GM12878 (cell line): ENCODE data around the gene LDLRAD3. TPM values are rescaled to one million over a fixed set of nuclear protein-coding genes. Genes with fewer than 3 reads are reported as not detected.

Experiments used
- ATAC-seq: fragments of 200-7000 bp; cut with Tn5 transposase; 3 replicates; pipeline ENCODE4 v1.9.1; 2020; ENCODE audit warnings: mild to moderate bottlenecking, moderate library complexity
- BruUV-seq: library from RNA; stranded (reverse); fragments of 400-500 nt; replicated peaks from 2 replicates; lab custom pipeline; 2021; lab: Mats Ljungman, UMichigan
- CTCF ChIA-PET: fragments of 300-600 bp; sonication (Branson Sonifier 250); formaldehyde crosslinking; extraction: SDS; loops from one replicate; lab custom pipeline; 2021; ENCODE audit warnings: inconsistent platforms; lab: Yijun Ruan, JAX
- POLR2A ChIA-PET: fragments of 350-600 bp; formaldehyde crosslinking; extraction: SDS; loops from one replicate; lab custom pipeline; 2021; ENCODE audit warnings: inconsistent platforms; lab: Charles Lee
- RAD21 ChIA-PET: fragments of 300-600 bp; sonication (Branson Sonifier 250); formaldehyde crosslinking; loops from one replicate; lab custom pipeline; 2023; ENCODE audit warnings: antibody characterized with exemption; ENCODE audit not compliant: unreplicated experiment; lab: Charles Lee
- SMC1A ChIA-PET: fragments of 300-600 bp; sonication (Branson Sonifier 250); formaldehyde crosslinking; loops from one replicate; lab custom pipeline; 2023; ENCODE audit not compliant: unreplicated experiment, uncharacterized antibody; lab: Charles Lee
- DNase-seq: peaks from one replicate; pipeline ENCODE4 v3.0.0-alpha.2; 2011; ENCODE audit warnings: low read depth, low spot score
- FAIRE-seq: peaks from 3 replicates; lab custom pipeline; 2011; peaks lifted over from hg19 to GRCh38; lab: Jason Lieb, UNC
- H2AFZ ChIP-seq: 2 replicates; pipeline ENCODE4 v1.6.0; 2011; ENCODE audit warnings: low read depth, low read length, control low read depth; ENCODE audit not compliant: control insufficient read depth
- H3K27ac ChIP-seq: 2 replicates; pipeline ENCODE4 v1.5.1; 2011; ENCODE audit warnings: control low read depth; ENCODE audit not compliant: control insufficient read depth, insufficient read depth
- H3K27me3 ChIP-seq, 2 experiments: replicated peaks in 1 of 2; 2 replicates each; pipeline versions ENCODE4 v1.6.0 to v1.6.1; 2011; ENCODE audit warnings: low read length in 1 of 2; ENCODE audit not compliant: control insufficient read depth in 2 of 2, insufficient read depth in 2 of 2
- H3K36me3 ChIP-seq, 2 experiments: 2 replicates each; pipeline ENCODE4 v1.5.1; 2011; ENCODE audit warnings: low read length in 1 of 2; ENCODE audit not compliant: control insufficient read depth in 2 of 2, insufficient read depth in 2 of 2
- H3K4me1 ChIP-seq: 2 replicates; pipeline ENCODE4 v1.6.1; 2011; ENCODE audit warnings: mild to moderate bottlenecking, low read length, moderate library complexity, mixed read lengths; ENCODE audit not compliant: control insufficient read depth, insufficient read depth
- H3K4me2 ChIP-seq: 2 replicates; pipeline ENCODE4 v1.6.0; 2011; ENCODE audit warnings: control low read depth; ENCODE audit not compliant: control insufficient read depth, insufficient read depth
- H3K4me3 ChIP-seq: fragments of 200-600 bp; sonication (generic); 2 replicates; pipeline ENCODE4 v1.5.1; 2016
- H3K79me2 ChIP-seq: 2 replicates; pipeline ENCODE4 v1.6.0; 2011; ENCODE audit warnings: low read length; ENCODE audit not compliant: control insufficient read depth, insufficient read depth
- H3K9ac ChIP-seq: 2 replicates; pipeline ENCODE4 v1.8.0; 2011; ENCODE audit warnings: low read length, control low read depth, mixed read lengths; ENCODE audit not compliant: control insufficient read depth, insufficient read depth
- H3K9me3 ChIP-seq: replicated peaks from 3 replicates; pipeline ENCODE4 v1.5.1; 2011; ENCODE audit warnings: mild to moderate bottlenecking, low read length; ENCODE audit not compliant: control insufficient read depth, insufficient read depth
- H4K20me1 ChIP-seq: 2 replicates; pipeline ENCODE4 v1.6.0; 2011; ENCODE audit not compliant: control insufficient read depth, insufficient read depth
- CEBPB ChIP-seq, 2 experiments: fragments of 150-350 bp in 1 of 2; IDR thresholded peaks; 2 replicates each; pipeline ENCODE4 v1.6.1; 2012 to 2014; ENCODE audit warnings: low read depth in 2 of 2, low read length in 2 of 2, borderline replicate concordance in 1 of 2, inconsistent platforms in 1 of 2
- FOXK2 ChIP-seq: fragments of 450-650 bp; IDR thresholded peaks from 2 replicates; pipeline ENCODE4 v1.6.1; 2017; ENCODE audit warnings: mild to moderate bottlenecking, moderate library complexity
- HDAC6 ChIP-seq: fragments of 200-600 bp; sonication (generic); IDR thresholded peaks from one replicate; pipeline ENCODE4 v1.8.0; 2017; ENCODE audit warnings: antibody characterized with exemption; ENCODE audit not compliant: unreplicated experiment
- IKZF2 ChIP-seq, 2 experiments: fragments of 450-650 bp; IDR thresholded peaks; 2 replicates each; pipeline ENCODE4 v1.6.1; 2017; ENCODE audit warnings: mild to moderate bottlenecking in 2 of 2, moderate library complexity in 2 of 2
- RCOR1 ChIP-seq: conservative IDR thresholded peaks from 2 replicates; pipeline ENCODE4 v1.6.1; 2012; ENCODE audit warnings: low read depth, low read length, improper control_type of control experiment
- SREBF1 ChIP-seq: IDR thresholded peaks from 2 replicates; pipeline ENCODE4 v1.6.1; 2012; ENCODE audit warnings: mild to moderate bottlenecking, low read length
- SUZ12 ChIP-seq: fragments of 200-600 bp; sonication (generic); IDR thresholded peaks from one replicate; pipeline ENCODE4 v1.6.1; 2018; ENCODE audit warnings: antibody characterized with exemption, mild to moderate bottlenecking; ENCODE audit not compliant: unreplicated experiment
- TAF1 ChIP-seq: IDR thresholded peaks from 2 replicates; pipeline ENCODE4 v1.6.1; 2011; ENCODE audit warnings: mild to moderate bottlenecking, low read depth, low read length, borderline replicate concordance
- ZNF384 ChIP-seq: IDR thresholded peaks from 2 replicates; pipeline ENCODE4 v1.6.1; 2012; ENCODE audit warnings: low read depth, mild to moderate bottlenecking, low read length, improper control_type of control experiment, borderline replicate concordance
- ZSCAN29 ChIP-seq: fragments of 450-650 bp; IDR thresholded peaks from 2 replicates; pipeline ENCODE4 v1.6.1; 2017; ENCODE audit warnings: mild to moderate bottlenecking, moderate library complexity
- WGBS: methylation state at CpG from one replicate; pipeline ENCODE4 v1.1.6; 2016; ENCODE audit warnings: low lambda C conversion rate; ENCODE audit not compliant: insufficient replicate concordance, insufficient coverage; ENCODE audit errors: missing lambda C conversion rate; 5-methylcytosine and 5-hydroxymethylcytosine counted together
- in situ Hi-C: fragments of 300-500 bp; cut with MboI; formaldehyde crosslinking; loops from 9 replicates; pipeline ENCODE4 v1.14.3; 2018; ENCODE audit warnings: mixed read lengths
- intact Hi-C: fragments of 100-400 bp; cut with micrococcal nuclease; formaldehyde crosslinking; loops from one replicate; pipeline ENCODE4 v1.14.2; 2022; ENCODE audit not compliant: unreplicated experiment
- polyA plus RNA-seq, 11 experiments: library from polyadenylated mRNA; depleted of rRNA in 4 of 11; unstranded in 6 of 11; stranded (reverse) in 5 of 11; fragments of >200 nt; fragmentation: Nextera tagmentation in 4 of 11; fragmentation: Illumina TruSeq in 1 of 11; extraction: Ambion mirVana in 4 of 11; extraction: Trizol in 1 of 11; gene quantifications; 1 replicate in 1 of 11; 2 replicates in 10 of 11; pipeline versions ENCODE4 v1.2.1 to v1.2.3, GENCODE V29; 2011 to 2016; ENCODE audit warnings: inconsistent platforms in 2 of 11, missing spikeins in 2 of 11, low read depth in 1 of 11
- total RNA-seq, 4 experiments: library from RNA; depleted of rRNA in 3 of 4; stranded (reverse); fragments of >200 nt in 3 of 4; fragmentation: Illumina TruSeq in 1 of 4; extraction: Trizol in 1 of 4; gene quantifications; 2 replicates each; pipeline versions ENCODE4 v1.2.1 to v1.2.3, GENCODE V29; 2013 to 2021

Gene LDLRAD3
- total and polyA plus RNA-seq, 10 of the 15 experiments (the other 5 are each of a cell fraction or from before 2014, with no cell fraction given), result 2.5 to 17.2 (median 10.7) TPM

DNA sequence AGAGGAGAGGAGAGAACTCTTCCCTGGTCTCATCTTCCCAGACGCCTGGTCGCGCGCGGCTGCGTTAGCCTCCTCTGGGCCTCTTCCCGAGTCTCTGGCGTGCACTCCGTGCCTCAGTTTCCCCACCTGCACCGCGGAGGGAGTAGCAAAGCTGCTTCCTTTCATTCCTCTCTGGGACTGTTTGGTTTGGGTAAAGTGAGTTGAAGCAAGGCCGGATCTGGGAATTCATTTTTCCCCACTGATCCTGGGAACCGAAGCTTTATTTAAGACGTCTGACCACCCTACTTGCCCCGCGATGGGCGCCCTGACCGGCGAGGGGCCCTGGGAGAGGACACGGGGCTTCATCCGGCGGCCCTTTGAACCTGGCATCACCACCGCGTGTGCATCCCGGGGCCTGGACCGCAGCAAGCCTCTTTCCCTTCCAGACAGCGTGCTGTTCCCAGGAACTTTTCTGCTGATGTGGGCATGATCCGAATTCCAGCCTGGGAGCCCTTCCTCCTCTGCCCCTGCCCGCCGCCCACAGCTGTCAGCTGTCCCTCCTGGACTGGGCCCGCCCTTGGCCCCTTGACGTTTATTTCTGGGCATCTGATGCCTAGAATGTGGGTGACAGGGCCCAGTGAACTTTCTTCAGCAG is 758 bp downstream of the LDLRAD3 start:
- BruUV-seq, result TSS peak; percentile 45
- no peaks in the 10 kb centered on the region for H3K36me3 ChIP-seq
- no peak for TF ChIP-seq TAF1
- no peak for TF ChIP-seq ZSCAN29
- no peak for TF ChIP-seq SUZ12
- TF ChIP-seq CEBPB (IDR thresholded peaks at IDR 0.05; ENCODE audit: borderline replicate concordance in 1 of 2, low read depth in 2 of 2, low read length in 2 of 2), result no peak
- no peak for TF ChIP-seq FOXK2
- no peak for TF ChIP-seq RCOR1
- TF ChIP-seq IKZF2 (IDR thresholded peaks at IDR 0.05), result no peak
- TF ChIP-seq ZNF384, result no peak
- no peak for TF ChIP-seq HDAC6
- TF ChIP-seq SREBF1, result no peak
- TF ChIP-seq, all 136 proteins: peak for 0
- Histone ChIP-seq H3K27ac (no peak overlapping the region), H3K4me1 (peaks cover 5% of the 10 kb centered on the region; the same call in 1 of the 2 replicates), H3K4me3 (peak overlapping the region; percentile 60; the same call in 1 of the 2 replicates), H3K9ac (no peak overlapping the region; the same call in 1 of the 2 replicates), H3K9me3 (no peaks in the 10 kb centered on the region), H3K27me3 (peaks cover 0 to 10% of the 10 kb centered on the region in 2 experiments; a peak in 1 of 4 replicates), H3K79me2 (no peaks in the 10 kb centered on the region), H4K20me1 (no peaks in the 10 kb centered on the region), H2AFZ (peak overlapping the region; percentile 44), H3K4me2 (peak overlapping the region; percentile 89)
- intact Hi-C loops (loop anchor here (10.0 kb wide), 1 partner anchor 330 kb away; the partner anchor contains the start of gene FJX1), in situ Hi-C loops (no loop called here)
- POLR2A ChIA-PET, result no interaction called here
- CTCF ChIA-PET, result interaction anchor here (1.1 to 1.5 kb wide), 3 partner anchors 20 to 123 kb away, joined by 3 read pairs; no protein-coding TSS in a partner anchor
- no peak for ATAC-seq
- SMC1A ChIA-PET, result no interaction called here
- no peak for DNase-seq
- 49% methylated on average over 32 of the region's 32 CpGs for WGBS
- RAD21 ChIA-PET, result interaction anchor here (1.4 kb wide), 1 partner anchor 123 kb away, joined by 9 read pairs; no protein-coding TSS in a partner anchor
- FAIRE-seq, result no peak
